ENCODE measurements around the gene ANKRD2.

ANKRD2 gene

DNA sequence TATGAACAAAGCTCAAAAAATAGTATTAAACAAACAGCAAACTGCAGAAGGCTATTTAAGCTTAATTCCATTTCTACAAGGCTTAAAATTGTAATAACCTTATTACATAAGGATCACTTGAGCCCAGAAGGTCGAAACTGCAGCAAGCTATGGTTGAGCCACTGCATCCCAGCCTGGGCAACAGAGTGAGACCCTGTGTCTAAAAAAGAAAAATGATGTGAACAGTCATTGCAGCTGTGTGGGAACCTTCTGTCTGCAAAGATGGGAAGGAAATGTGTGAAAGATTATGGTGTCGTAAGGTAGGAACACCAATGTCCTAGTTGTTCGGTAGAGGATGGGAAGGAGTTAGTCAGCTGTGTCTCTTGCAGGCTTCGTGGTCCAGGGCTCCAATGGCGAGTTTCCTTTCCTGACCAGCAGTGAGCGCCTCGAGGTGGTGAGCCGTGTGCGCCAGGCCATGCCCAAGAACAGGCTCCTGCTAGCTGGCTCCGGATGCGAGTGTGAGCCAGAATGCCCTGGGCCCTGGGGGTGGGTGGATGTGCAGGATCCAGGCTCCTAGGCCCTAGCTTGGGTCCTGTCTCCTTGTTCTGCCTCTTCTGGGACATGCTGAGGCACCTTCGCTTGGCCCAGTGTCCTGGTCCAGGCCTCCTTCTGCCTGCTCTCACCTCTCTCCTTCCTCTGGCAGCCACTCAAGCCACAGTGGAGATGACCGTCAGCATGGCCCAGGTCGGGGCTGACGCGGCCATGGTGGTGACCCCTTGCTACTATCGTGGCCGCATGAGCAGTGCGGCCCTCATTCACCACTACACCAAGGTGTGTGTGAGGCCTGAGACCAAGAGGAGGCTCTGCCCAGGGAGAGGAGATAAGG lies 26.1 kb downstream of the ANKRD2 start:
- DNase-seq, result no peak

DNA sequence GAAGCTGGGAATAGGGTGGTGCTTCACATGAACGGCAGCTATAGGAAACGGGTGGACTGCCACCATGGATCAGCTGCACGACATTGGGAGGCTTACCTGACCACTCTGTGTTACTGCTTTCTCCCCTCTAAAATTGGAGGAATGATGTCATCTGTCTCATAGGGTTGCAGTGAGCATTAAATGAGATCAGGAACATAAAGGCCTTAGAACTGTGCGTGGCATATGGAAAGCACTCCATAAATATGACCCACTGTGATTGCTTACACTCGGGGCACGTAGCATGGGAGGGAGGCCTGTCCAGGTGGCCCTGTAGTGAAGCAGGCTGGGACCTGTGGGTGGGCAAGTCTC lies 26.7 kb downstream of the ANKRD2 start:
- no peak for DNase-seq

DNA sequence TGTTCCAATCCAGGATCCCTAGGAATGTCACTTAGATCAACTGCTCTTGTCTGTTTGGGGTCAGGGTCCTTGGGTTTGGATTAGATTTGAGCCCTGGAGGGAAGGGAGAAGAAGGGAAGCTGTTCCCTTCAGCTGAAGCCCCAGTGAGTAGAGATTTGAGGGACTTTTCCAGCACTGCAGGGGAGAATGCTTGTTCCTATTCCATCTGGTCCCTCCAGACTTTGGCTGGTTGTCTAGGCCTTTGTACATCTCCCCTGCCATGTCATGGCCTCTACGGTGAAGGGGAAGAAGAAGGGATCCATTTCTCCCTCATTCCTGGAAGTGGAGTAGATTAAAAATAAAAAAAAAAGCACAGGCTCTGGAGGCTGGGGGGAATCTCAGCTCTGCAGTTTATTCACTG lies 28.0 kb downstream of the ANKRD2 start:
- no peak for DNase-seq

DNA sequence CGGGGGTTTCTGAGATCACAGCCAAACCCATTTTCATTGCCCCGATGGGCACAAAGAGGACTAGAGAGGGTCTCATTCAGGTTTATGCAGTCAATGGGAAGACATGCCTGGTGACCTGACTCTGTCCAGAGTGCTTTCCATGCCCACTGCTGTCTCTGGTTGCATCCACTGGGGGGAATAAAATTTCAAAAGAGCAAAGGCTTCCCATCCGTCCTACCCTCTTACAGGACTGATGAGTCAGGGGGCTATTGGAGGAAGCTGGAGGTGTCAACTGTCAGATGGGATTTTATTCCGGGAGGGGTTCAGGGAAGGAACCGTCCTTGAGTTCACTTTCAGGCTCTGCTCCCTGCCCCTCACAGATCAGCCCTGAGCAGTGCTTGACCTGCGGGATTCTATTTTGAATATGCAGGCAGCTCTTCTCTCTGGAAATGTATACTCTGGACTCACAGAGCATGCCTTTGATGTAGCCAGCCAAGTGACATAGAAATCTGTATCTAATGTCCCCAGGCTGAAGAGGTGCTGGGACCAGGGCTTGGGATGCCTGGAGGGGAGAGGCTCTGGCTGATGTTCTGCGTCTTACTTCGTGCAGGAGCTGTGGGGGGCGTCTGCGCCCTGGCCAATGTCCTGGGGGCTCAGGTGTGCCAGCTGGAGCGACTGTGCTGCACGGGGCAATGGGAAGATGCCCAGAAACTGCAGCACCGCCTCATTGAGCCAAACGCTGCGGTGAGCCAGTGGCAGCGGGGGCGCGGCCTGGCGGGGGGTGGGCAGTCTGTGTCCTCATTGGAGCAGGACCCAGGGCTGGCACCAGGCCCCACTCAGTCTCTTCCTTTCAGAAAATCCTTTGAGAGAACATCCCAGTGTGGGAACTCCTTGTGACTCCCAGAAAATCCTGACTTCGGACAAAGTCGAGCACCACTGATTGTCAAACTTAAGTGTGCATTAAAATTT lies 29.0 kb downstream of the ANKRD2 start:
- no peak for DNase-seq

DNA sequence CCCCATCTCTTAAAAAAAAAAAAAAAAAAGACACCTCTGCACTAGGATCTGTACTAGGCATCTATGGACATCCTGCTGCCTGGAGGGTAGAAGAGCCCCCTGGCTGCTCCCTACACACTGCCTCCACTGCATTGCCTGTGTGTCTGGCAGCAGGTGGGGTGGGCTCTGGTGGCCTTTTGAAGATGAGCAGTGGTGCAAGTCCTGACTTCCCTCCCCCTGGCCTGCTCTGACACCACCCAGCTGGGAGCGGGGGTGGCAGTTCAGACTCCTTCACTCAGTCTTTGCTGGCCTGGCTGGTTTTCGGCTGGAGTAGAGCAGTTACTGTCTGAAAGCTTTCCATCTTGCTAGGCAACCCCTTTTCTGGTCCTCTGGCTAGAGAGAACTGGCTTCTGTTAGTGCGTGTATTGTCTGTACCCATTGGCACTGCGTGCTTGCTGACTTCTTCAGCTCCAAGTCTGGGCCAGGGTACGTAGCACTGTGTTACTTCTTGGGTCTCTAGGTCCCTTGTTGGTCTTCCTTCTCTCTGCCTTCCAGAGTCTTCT lies 34.6 kb downstream of the ANKRD2 start:
- DNase-seq, result no peak

DNA sequence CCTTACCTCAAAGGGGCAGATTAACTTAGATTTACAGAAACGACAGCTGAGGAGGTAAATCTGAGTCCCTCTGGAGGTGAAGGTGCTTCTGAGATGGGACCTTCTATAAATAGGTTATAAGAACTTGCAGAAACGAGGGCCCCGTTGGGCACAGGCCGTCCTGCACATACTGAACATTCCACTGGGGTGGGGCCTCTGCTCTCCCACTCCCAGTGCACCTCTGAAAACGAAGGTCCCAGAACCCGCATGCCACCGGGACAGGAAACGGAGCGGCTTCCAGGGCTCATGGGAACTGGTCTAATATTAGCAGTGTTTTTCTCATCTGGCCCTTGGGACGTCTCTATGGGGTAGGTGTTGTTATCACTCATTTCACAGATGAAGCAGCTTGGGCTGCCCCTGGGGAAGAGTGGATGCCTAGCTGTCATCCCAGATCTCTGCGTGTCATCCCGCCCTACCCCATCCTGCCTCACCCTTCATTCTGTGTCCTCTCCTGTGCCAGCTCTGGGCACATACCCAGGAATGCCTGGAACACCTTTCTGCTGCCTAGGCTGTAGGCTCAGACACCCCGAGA lies 36.5 kb downstream of the ANKRD2 start:
- no peak for DNase-seq

DNA sequence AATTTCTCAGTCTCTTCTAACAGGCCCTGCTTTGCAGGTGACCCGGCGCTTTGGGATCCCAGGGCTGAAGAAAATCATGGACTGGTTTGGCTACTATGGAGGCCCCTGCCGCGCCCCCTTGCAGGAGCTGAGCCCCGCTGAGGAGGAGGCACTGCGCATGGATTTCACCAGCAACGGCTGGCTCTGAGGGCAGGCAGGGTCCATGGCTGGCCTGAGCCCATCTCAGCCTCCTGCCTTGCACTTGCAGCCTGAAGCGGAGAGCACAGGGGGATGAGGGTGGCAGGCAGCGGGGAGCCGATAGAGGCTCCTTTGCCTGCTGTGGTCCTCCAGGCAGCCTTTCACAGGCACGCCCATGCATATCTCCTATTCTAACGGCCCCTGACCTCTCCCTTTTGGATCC lies 38.9 kb downstream of the ANKRD2 start:
- no peak for DNase-seq

DNA sequence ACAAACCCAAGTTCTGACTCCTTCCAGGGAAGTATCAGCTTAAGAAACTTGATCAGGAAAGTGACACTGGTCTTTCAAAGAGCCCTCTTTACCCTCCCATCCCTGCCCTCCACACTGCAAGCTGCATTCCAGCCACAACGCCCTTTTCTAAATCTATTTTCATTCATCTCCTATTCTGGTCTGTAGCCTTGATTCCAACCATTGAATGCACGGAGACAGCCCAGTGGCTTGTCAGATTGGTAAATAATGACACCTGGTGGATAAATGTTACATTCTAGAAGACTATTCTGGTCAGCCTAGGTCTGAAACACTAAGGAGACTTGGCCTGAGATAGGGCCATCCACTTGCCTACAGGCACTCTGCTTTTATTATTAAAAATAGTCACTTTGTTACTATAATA lies 39.8 kb downstream of the ANKRD2 start:
- no peak for DNase-seq

DNA sequence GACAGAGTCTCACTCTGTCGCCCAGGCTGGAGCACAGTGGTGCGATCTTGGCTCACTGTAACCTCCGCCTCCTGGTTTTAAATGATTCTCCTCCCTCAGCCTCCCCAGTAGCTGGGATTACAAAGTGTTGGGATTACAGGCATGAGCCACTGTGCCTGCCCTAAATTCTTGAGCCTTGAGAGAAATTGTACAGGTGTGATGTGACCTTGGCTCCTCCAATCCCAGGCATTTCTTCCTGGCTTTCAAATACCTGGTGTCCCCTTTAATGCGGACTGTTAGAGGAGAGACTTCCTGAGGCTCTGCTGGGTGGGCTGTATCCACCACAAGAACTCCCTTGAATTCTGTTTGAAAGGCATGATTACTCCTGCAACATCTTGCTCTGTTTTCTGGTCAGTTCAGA lies 45.7 kb downstream of the ANKRD2 start:
- DNase-seq, result no peak

DNA sequence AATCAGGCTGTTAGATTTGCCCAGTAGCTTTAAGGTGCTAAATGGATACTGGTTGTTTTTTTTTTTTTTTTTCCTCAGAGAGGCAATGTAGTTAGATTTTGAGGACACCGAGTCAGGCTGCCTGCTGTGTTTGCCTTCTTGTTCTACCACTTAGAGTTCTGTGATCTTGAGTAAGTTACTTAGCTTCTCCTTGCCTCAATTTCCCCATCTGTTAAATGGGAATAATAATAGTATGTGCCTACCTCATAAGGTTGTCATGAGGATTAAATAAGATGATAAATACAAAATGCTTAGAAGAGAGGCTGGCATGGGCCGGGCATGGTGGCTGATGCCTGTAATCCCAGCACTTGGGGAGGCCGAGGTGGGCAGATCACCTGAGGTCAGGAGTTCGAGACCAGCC lies 46.2 kb downstream of the ANKRD2 start:
- no peak for DNase-seq

DNA sequence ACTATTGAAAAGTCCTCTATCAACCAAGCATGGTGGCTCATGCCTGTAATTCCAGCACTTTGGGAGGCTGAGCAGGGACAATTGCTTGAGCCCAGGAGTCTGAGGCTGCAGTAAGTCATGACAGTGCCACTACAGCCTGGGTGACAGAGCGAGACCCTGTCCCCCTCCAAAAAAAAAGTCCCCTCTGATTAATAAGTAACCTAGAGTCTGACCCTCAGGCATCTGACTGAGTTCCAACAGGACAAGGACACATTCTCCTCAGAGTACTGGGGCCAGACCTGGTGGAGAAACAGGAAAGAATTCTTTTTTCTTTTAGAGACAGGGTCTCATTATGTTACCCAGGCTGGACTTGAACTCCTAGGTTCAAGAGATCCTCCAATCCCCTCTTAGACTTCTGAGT lies 50.7 kb downstream of the ANKRD2 start:
- no peak for DNase-seq

DNA sequence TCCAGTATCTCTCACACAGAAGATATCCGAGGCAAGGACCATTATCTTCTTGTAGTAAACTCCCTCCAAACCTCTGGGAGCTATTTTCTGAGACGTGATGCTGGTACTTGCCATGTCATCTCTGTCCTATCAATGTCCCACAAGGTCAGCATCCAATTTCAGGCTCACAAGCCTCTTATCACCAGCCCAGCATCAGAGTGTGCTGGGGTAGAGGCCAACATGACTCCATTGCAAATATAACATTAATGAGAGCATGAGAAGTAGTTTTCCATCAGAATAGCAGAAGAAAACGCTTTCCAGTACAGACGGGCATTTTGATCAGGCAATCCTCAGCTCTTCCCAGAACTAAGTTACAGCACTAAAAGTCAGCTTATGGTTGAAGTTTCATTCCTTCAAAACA lies 55.2 kb downstream of the ANKRD2 start:
- DNase-seq, result no peak

DNA sequence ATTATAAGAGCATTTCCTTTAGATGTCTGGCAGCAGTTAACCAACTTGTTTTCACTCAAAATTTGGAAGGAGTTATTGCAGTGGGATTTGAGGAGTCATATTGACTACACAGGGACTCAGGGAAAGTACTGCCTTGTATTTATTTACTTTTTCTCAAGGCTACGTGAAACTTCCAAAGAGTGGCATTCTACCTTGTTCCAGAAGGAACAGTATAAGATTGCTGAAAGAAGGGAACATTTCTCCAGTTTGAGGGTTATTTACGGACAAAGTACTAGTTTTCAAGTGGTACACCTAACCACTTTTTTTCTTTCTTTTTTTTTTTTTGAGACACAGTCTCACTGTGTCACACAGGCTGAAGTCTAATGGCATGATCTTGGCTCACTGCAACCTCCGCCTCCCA lies 55.6 kb downstream of the ANKRD2 start:
- DNase-seq, result no peak

DNA sequence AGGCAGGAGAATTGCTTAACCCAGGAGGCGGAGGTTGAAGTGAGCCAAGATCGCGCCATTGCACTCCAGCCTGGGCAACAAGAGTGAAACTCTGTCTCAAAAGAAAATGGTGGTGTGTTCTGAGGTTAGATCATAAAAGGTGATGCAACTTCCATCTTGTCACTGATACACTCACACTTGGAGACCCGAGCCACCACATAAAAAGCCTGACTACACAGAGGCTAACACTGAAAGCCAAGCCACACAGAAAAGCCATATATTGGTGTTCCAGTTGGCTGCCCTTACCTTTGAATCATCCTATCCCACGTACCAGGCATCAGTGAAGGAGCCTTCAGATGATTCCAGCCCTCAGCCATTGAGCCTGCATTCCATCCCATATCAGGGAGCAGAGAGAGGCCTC lies 56.7 kb downstream of the ANKRD2 start:
- DNase-seq, result no peak

DNA sequence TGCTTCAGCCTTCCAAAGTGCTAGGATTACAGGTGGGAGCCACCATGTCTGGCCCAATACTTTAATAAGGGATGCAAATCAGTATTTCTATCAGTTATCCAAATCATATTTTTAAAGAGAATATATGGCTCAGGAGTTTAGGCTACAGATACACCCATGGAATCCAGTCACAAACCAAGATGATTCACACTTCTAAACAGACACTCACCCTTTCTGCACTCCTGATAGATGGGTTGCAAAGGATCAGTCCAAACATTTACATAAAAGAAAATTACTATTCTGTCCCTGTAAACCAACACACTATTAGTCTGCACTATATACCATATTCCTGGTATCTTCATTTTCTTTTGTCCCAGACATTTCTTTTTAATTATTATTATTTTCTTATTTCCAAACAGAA lies 58.5 kb downstream of the ANKRD2 start:
- no peak for DNase-seq

DNA sequence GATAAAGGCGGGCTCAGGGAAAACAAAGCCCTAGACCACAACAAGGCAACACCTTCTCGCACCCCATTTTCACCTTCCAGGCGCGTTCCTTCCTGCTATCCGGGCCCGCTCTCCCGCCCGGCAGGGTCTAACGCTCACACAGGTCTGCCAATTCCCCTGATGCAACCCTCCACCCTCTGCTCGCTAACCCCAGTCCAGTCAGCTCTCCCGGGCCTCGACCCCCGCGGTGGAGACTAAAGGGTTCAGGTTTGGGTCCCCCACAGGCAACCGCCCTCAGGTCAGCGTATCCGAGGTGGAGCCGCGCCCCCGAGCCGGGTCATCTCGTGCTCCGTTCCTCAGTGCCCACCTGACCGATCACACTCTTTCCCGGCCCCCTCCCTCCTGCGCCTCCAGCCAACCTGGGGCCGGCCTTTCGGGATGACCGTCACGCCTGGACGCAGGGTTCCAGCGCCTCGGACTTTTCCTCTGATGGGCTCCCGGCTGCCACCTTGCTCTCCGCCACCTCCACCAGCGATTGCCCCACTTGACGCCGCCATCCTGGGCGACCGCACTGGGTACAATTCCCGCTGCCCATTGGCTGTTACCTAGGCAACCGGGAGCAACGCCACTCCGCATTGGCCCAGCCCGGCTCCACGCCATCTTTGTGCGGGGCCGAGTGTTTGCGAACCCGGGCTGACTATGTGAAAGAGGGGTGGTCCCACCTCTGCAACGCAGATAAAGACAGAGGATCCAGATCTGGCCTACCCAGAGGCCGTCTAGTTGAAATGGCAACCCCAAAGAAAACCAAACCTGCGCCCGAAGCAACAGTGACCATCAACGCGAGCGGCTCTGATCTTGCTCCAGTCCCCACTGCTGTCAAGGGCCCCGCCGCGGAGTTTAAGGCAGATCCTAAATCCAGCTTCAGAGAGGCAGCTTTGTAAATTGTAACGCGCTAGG lies 60.6 kb downstream of the ANKRD2 start, which contains the start of gene MORN4:
MORN4 (minus strand) TSS at position 552 of the 936 bp plus-strand sequence. CDS start 13,847 bp downstream, outside the sequence.
- DNase-seq, result peak; percentile 94
